Measurements from ENCODE around the gene LGMN.

DNA sequence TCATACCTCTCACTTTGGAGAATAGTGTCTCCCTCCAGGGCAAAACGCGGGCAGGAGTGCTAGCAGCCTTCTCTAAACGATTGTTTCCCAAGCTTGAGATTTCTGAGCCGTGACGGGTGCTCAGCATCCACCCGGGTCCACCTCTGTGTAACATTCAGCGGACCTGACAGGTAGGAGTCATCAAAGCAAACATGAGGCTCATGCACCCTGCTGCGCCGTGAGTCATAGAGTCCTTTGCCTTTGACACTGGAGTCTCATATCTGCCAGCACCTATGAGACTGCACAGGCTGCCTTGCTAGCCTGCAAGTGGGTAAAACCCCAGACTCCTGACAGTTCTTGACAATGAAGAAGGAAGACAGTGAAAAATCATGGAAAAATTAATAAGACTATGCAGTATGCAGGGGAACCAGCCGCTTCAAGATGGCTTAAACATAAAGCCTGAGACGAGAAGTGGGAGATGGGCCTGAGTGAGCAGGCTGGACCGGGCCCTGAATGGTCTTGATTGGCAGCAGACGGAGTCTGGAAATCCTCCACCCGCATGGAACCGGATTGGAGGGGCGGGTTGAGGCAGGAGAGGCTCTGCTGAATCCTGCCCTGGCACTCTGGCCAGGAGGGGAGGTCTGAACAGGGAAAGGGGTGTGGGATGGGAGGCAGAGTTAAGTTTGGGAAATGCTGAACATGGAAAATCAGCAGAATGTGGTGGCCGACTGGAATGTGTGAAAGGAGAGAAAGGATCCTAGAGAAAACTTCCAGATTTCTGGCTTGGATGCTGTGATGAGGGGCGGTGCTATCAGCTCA lies 54.2 kb downstream of the LGMN start:
- TF ChIP-seq, protein P1, sequence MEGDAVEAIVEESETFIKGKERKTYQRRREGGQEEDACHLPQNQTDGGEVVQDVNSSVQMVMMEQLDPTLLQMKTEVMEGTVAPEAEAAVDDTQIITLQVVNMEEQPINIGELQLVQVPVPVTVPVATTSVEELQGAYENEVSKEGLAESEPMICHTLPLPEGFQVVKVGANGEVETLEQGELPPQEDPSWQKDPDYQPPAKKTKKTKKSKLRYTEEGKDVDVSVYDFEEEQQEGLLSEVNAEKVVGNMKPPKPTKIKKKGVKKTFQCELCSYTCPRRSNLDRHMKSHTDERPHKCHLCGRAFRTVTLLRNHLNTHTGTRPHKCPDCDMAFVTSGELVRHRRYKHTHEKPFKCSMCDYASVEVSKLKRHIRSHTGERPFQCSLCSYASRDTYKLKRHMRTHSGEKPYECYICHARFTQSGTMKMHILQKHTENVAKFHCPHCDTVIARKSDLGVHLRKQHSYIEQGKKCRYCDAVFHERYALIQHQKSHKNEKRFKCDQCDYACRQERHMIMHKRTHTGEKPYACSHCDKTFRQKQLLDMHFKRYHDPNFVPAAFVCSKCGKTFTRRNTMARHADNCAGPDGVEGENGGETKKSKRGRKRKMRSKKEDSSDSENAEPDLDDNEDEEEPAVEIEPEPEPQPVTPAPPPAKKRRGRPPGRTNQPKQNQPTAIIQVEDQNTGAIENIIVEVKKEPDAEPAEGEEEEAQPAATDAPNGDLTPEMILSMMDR (conservative IDR thresholded peaks at IDR 0.05; ENCODE audit: low read length), result no peak
- TF ChIP-seq EZH2phosphoT487 (IDR thresholded peaks at IDR 0.05; ENCODE audit: borderline replicate concordance, low read depth, low read length), result no peak
